Muscle layer of colon (tissue), 2 donors: Measurements from ENCODE around the gene MRLN.

Experiments used
- H3K27ac ChIP-seq: one replicate; pipeline ENCODE4 v1.7.0; 2013; ENCODE audit warnings: low read depth, mild to moderate bottlenecking, low read length, moderate library complexity
- H3K27me3 ChIP-seq, 2 donors: one replicate each; pipeline ENCODE4 v1.7.0; 2013; ENCODE audit warnings: low read length in 2 of 2, mild to moderate bottlenecking in 2 of 2; ENCODE audit not compliant: insufficient read depth in 2 of 2, control insufficient read depth in 1 of 2
- H3K36me3 ChIP-seq: one replicate; pipeline ENCODE4 v1.7.0; 2013; ENCODE audit warnings: mild to moderate bottlenecking, low read length; ENCODE audit not compliant: insufficient read depth
- H3K4me1 ChIP-seq: one replicate; pipeline ENCODE4 v1.7.0; 2013; ENCODE audit warnings: mild to moderate bottlenecking, low read length; ENCODE audit not compliant: insufficient read depth
- H3K4me3 ChIP-seq, 2 donors: one replicate each; pipeline ENCODE4 v1.7.0; 2013; ENCODE audit warnings: low read length in 2 of 2, low read depth in 1 of 2, mild to moderate bottlenecking in 1 of 2, moderate library complexity in 1 of 2
- H3K9ac ChIP-seq: one replicate; pipeline ENCODE4 v1.7.0; 2013; ENCODE audit warnings: low read length
- H3K9me3 ChIP-seq: one replicate; pipeline ENCODE4 v1.7.0; 2013; ENCODE audit warnings: mild to moderate bottlenecking, low read length
- donor health status: abdominal sarcoma.
- donor health status: Adenocarcinoma of cecum.

The MRLN gene

GRCh38 chr10:59774451-59774850 is 21.2 kb upstream of the MRLN start:
- Histone ChIP-seq H3K4me1 (no peaks in the 10 kb centered on the region), H3K27ac (no peak overlapping the region), H3K4me3 (no peak overlapping the region), H3K9me3 (no peaks in the 10 kb centered on the region), H3K36me3 (no peaks in the 10 kb centered on the region), H3K9ac (no peak overlapping the region), H3K27me3 (no peaks in the 10 kb centered on the region)

- Histone ChIP-seq H3K9ac (no peak overlapping the region), H3K27ac (no peak overlapping the region), H3K36me3 (no peaks in the 10 kb centered on the region), H3K9me3 (no peaks in the 10 kb centered on the region), H3K27me3 (no peaks in the 10 kb centered on the region), H3K4me3 (no peak overlapping the region), H3K4me1 (no peaks in the 10 kb centered on the region)
Measured at GRCh38 chr10:59773088-59773487, 19.8 kb upstream of the MRLN start.

- Histone ChIP-seq H3K4me3 (no peak overlapping the region), H3K9ac (no peak overlapping the region), H3K27ac (no peak overlapping the region), H3K4me1 (no peaks in the 10 kb centered on the region), H3K36me3 (no peaks in the 10 kb centered on the region), H3K9me3 (no peaks in the 10 kb centered on the region), H3K27me3 (no peaks in the 10 kb centered on the region)
Measured at GRCh38 chr10:59771162-59771807, 18.0 kb upstream of the MRLN start.

- Histone ChIP-seq H3K27me3 (no peaks in the 10 kb centered on the region), H3K9me3 (no peaks in the 10 kb centered on the region), H3K4me3 (no peak overlapping the region), H3K27ac (no peak overlapping the region), H3K4me1 (no peaks in the 10 kb centered on the region), H3K36me3 (no peaks in the 10 kb centered on the region), H3K9ac (no peak overlapping the region)
Measured at GRCh38 chr10:59770689-59771088, 17.4 kb upstream of the MRLN start.

- Histone ChIP-seq H3K9me3 (no peaks in the 10 kb centered on the region), H3K9ac (no peak overlapping the region), H3K27ac (no peak overlapping the region), H3K4me1 (no peaks in the 10 kb centered on the region), H3K27me3 (no peaks in the 10 kb centered on the region), H3K4me3 (no peak overlapping the region), H3K36me3 (no peaks in the 10 kb centered on the region)
Measured at GRCh38 chr10:59762505-59762904, 9.2 kb upstream of the MRLN start.

GRCh38 chr10:59757966-59758365 is 4.7 kb upstream of the MRLN start:
- Histone ChIP-seq H3K4me1 (no peaks in the 10 kb centered on the region), H3K9me3 (no peaks in the 10 kb centered on the region), H3K36me3 (no peaks in the 10 kb centered on the region), H3K27ac (no peak overlapping the region), H3K27me3 (no peaks in the 10 kb centered on the region), H3K4me3 (no peak overlapping the region), H3K9ac (no peak overlapping the region)

GRCh38 chr10:59754951-59755350 is 1.7 kb upstream of the MRLN start:
- H3K9ac ChIP-seq = no peak overlapping the region
- no peak overlapping the region for H3K27ac ChIP-seq
- H3K4me3 ChIP-seq = no peak overlapping the region

GRCh38 chr10:59752278-59752940 is 846 bp downstream of the MRLN start:
- no peaks in the 10 kb centered on the region for H3K27me3 ChIP-seq
- no peaks in the 10 kb centered on the region for H3K4me1 ChIP-seq
- no peak overlapping the region for H3K9ac ChIP-seq
- H3K4me3 ChIP-seq = no peak overlapping the region
- H3K36me3 ChIP-seq = no peaks in the 10 kb centered on the region
- H3K27ac ChIP-seq = no peak overlapping the region
- no peaks in the 10 kb centered on the region for H3K9me3 ChIP-seq

More at GRCh38 chr10:59754951-59755350, 1.7 kb upstream of the MRLN start:
- Histone ChIP-seq H3K27me3 (no peaks in the 10 kb centered on the region), H3K9me3 (no peaks in the 10 kb centered on the region), H3K36me3 (no peaks in the 10 kb centered on the region), H3K4me1 (no peaks in the 10 kb centered on the region)

GRCh38 chr10:59750155-59750945 is 2.9 kb downstream of the MRLN start:
- Histone ChIP-seq H3K9me3 (no peaks in the 10 kb centered on the region), H3K9ac (no peak overlapping the region), H3K27ac (no peak overlapping the region), H3K36me3 (no peaks in the 10 kb centered on the region), H3K4me1 (no peaks in the 10 kb centered on the region), H3K27me3 (no peaks in the 10 kb centered on the region), H3K4me3 (no peak overlapping the region)

- Histone ChIP-seq H3K9ac (no peak overlapping the region), H3K9me3 (no peaks in the 10 kb centered on the region), H3K4me1 (no peaks in the 10 kb centered on the region), H3K36me3 (no peaks in the 10 kb centered on the region), H3K27me3 (no peaks in the 10 kb centered on the region), H3K4me3 (no peak overlapping the region), H3K27ac (no peak overlapping the region)
Measured at GRCh38 chr10:59748834-59749233, 4.4 kb downstream of the MRLN start.

- Histone ChIP-seq H3K27me3 (no peaks in the 10 kb centered on the region), H3K36me3 (no peaks in the 10 kb centered on the region), H3K9me3 (no peaks in the 10 kb centered on the region), H3K4me3 (no peak overlapping the region), H3K9ac (no peak overlapping the region), H3K4me1 (no peaks in the 10 kb centered on the region), H3K27ac (no peak overlapping the region)
Measured at GRCh38 chr10:59745163-59745650, 8.0 kb downstream of the MRLN start.
